Right lobe of liver (tissue), 4 donors: ENCODE results near the gene SLC25A5.

Experiments
- POLR2A ChIP-seq: fragments of 450-650 bp; IDR thresholded peaks from one replicate; pipeline ENCODE4 v1.6.1; 2017; ENCODE audit warnings: antibody characterized with exemption, mild to moderate bottlenecking
- TF ChIP-seq, protein P1 (sequence below), 4 donors: fragments of 200-600 bp in 3 of 4; fragments of 450-650 bp in 1 of 4; IDR thresholded peaks; one replicate each; pipeline versions ENCODE4 v1.5.1 to v1.8.0; 2016 to 2022; ENCODE audit warnings: antibody characterized with exemption in 4 of 4, mild to moderate bottlenecking in 2 of 4
- donor health status: DM: no; HTN: no; CAD: no.
- donor health status: DM: no; HTN: no; CAD: no.
- donor health status: DM: no; HTN: yes; CAD: no.

DNA sequence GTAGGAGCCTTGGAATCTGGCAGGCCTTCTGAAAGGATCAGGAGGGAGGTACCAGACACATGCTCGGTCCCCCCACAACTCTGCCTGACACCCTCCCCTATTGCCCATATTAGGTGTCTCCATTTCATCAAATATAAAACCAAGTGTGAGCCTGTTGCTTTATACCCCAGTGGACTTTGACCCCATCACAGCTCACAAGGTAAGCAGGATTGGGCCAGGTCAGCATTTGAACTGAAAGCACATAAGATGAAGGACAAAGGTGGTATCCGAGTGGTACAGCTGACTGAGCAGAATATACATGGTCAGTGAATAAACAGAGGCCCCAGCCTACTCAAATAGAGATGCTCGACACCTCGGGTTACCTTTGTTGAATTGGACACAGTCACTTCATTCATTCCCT is 49.1 kb upstream of the SLC25A5 start:
- TF ChIP-seq, protein P1, sequence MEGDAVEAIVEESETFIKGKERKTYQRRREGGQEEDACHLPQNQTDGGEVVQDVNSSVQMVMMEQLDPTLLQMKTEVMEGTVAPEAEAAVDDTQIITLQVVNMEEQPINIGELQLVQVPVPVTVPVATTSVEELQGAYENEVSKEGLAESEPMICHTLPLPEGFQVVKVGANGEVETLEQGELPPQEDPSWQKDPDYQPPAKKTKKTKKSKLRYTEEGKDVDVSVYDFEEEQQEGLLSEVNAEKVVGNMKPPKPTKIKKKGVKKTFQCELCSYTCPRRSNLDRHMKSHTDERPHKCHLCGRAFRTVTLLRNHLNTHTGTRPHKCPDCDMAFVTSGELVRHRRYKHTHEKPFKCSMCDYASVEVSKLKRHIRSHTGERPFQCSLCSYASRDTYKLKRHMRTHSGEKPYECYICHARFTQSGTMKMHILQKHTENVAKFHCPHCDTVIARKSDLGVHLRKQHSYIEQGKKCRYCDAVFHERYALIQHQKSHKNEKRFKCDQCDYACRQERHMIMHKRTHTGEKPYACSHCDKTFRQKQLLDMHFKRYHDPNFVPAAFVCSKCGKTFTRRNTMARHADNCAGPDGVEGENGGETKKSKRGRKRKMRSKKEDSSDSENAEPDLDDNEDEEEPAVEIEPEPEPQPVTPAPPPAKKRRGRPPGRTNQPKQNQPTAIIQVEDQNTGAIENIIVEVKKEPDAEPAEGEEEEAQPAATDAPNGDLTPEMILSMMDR (IDR thresholded peaks at IDR 0.05): no peak
- TF ChIP-seq POLR2A: no peak
